Type B pancreatic cell (in vitro differentiated cells): Measurements from ENCODE around the gene ASIC4. TPM values are rescaled to one million over a fixed set of nuclear protein-coding genes. Genes with fewer than 3 reads are reported as not detected.

Experiments used
- DNase-seq: peaks from one replicate; pipeline ENCODE4 v3.0.0; 2021; ENCODE audit warnings: mixed read lengths; ENCODE audit not compliant: unreplicated experiment; ENCODE audit errors: extremely low spot score
- H3K27ac Mint-ChIP-seq: 2 replicates; pipeline ENCODE4 v1.8.0; 2021; ENCODE audit warnings: mild to moderate bottlenecking, mixed read lengths
- H3K27me3 Mint-ChIP-seq: 2 replicates; pipeline ENCODE4 v1.8.0; 2021; ENCODE audit warnings: mixed read lengths
- H3K36me3 Mint-ChIP-seq: 2 replicates; pipeline ENCODE4 v1.8.0; 2021; ENCODE audit warnings: mixed read lengths
- H3K4me1 Mint-ChIP-seq: one replicate; pipeline ENCODE4 v1.8.0; 2021; ENCODE audit warnings: mixed read lengths; ENCODE audit not compliant: unreplicated experiment
- H3K4me3 Mint-ChIP-seq: 2 replicates; pipeline ENCODE4 v1.8.0; 2021; ENCODE audit warnings: mild to moderate bottlenecking, mixed read lengths
- H3K9me3 Mint-ChIP-seq: 2 replicates; pipeline ENCODE4 v1.8.0; 2021; ENCODE audit warnings: mixed read lengths
- total RNA-seq: library from RNA; stranded (reverse); gene quantifications from 2 replicates; pipeline ENCODE4 v1.2.1, GENCODE V29; 2021; ENCODE audit warnings: low replicate concordance
- TF ChIP-seq, protein P1 (sequence below): fragments of 200-600 bp; sonication (generic); conservative IDR thresholded peaks from 2 replicates; pipeline ENCODE4 v1.5.0; 2021; ENCODE audit warnings: antibody characterized with exemption, mild to moderate bottlenecking

Gene ASIC4
- total RNA-seq, 1 donor from 2014 or later, result 0.99 TPM

DNA sequence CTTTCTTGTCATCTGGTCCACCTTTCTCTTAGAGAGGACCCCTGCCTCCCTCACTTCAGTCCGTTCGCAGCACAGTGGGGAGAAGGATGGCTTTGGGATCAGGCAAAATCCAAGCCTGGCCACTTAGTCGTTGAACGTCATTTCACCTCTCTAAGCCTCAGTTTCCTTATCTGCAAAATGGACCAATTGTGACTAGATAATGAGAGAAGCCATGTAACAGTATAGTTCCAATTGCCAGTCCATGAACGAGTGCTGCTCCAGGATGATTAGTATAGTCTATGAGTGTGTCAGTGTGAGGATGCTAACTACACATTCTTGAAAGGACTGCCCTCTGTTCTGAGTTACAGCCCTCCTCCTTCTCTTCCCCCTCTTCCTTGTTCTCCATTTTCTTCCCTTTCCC lies 58.9 kb downstream of the ASIC4 start:
- H3K4me3 Mint-ChIP-seq, result peak overlapping the region; percentile 62
- no peak for DNase-seq
- peaks cover 5% of the 10 kb centered on the region for H3K36me3 Mint-ChIP-seq
- H3K4me1 Mint-ChIP-seq, result peaks cover 35% of the 10 kb centered on the region
- H3K27ac Mint-ChIP-seq, result peak overlapping the region; percentile 78
- peaks cover 3% of the 10 kb centered on the region for H3K27me3 Mint-ChIP-seq
- no peaks in the 10 kb centered on the region for H3K9me3 Mint-ChIP-seq
- TF ChIP-seq, protein P1, sequence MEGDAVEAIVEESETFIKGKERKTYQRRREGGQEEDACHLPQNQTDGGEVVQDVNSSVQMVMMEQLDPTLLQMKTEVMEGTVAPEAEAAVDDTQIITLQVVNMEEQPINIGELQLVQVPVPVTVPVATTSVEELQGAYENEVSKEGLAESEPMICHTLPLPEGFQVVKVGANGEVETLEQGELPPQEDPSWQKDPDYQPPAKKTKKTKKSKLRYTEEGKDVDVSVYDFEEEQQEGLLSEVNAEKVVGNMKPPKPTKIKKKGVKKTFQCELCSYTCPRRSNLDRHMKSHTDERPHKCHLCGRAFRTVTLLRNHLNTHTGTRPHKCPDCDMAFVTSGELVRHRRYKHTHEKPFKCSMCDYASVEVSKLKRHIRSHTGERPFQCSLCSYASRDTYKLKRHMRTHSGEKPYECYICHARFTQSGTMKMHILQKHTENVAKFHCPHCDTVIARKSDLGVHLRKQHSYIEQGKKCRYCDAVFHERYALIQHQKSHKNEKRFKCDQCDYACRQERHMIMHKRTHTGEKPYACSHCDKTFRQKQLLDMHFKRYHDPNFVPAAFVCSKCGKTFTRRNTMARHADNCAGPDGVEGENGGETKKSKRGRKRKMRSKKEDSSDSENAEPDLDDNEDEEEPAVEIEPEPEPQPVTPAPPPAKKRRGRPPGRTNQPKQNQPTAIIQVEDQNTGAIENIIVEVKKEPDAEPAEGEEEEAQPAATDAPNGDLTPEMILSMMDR, result no peak

DNA sequence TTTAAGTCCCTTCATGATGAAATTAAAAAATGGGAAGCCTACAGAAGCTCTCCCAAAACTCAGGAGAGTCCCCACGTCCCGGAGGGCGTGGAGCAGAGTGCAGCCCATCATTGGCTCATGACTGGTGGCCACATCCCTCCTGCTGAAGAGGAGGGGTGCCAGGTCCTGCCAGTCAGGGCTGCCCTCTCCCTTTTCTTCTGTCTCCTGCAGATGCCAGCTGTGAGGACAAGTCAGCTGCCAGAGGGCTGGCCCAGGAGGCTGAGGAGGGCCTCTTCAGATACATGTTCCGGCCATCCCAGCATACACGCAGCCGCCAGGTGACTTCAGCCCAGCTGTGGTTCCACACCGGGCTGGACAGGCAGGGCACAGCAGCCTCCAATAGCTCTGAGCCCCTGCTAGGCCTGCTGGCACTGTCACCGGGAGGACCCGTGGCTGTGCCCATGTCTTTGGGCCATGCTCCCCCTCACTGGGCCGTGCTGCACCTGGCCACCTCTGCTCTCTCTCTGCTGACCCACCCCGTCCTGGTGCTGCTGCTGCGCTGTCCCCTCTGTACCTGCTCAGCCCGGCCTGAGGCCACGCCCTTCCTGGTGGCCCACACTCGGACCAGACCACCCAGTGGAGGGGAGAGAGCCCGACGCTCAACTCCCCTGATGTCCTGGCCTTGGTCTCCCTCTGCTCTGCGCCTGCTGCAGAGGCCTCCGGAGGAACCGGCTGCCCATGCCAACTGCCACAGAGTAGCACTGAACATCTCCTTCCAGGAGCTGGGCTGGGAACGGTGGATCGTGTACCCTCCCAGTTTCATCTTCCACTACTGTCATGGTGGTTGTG lies 60.4 kb downstream of the ASIC4 start:
- Mint-ChIP-seq H3K27ac (no peak overlapping the region), H3K27me3 (peaks cover 3% of the 10 kb centered on the region), H3K9me3 (no peaks in the 10 kb centered on the region), H3K4me1 (peaks cover 32% of the 10 kb centered on the region), H3K36me3 (peaks cover 2% of the 10 kb centered on the region), H3K4me3 (no peak overlapping the region)
- DNase-seq, result no peak
- TF ChIP-seq, protein P1, result no peak

DNA sequence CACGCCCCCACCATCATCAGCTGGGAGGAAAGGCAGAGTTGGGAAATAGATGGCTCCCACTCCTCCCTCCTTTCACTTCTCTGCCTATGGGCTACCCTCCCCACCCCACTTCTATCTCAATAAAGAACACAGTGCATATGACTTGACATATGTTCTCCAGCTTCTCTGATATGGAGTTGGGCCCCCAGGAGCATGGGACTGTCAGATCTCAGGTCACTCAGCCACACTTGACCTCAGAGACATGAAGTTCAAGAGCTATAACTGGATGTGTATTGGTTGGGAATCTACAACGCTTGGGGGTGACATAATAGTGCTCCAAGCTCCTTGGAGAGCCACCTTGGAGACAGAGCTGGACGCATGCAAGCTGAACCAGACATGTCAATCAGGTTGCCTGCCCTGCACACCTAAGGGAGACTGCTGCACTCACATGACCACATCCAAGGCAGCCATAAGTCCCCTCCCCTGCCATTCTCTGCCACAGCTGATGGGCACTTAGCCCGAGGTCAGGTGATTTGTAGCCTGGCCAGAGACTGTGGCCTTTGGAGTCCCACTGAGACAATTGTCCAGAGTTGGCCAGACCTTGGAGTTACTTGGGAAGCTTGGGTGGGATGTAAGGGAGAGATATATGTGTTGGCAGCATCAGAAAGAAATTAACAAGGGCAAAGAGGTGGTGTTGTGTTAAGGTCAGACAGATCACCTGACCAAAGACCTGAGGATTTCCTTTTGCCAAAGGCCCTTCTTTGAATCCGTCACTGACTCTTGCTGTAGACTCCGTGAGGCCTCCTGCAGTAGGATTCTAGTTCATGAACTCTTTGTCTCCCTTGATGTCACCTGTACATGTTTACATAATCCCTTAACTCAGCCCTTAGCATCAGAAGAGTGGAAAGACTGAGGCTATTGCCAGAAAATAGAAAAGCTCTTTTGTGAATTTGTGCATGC lies 61.6 kb downstream of the ASIC4 start:
- H3K4me1 Mint-ChIP-seq, result peaks cover 30% of the 10 kb centered on the region
- peaks cover 3% of the 10 kb centered on the region for H3K27me3 Mint-ChIP-seq

DNA sequence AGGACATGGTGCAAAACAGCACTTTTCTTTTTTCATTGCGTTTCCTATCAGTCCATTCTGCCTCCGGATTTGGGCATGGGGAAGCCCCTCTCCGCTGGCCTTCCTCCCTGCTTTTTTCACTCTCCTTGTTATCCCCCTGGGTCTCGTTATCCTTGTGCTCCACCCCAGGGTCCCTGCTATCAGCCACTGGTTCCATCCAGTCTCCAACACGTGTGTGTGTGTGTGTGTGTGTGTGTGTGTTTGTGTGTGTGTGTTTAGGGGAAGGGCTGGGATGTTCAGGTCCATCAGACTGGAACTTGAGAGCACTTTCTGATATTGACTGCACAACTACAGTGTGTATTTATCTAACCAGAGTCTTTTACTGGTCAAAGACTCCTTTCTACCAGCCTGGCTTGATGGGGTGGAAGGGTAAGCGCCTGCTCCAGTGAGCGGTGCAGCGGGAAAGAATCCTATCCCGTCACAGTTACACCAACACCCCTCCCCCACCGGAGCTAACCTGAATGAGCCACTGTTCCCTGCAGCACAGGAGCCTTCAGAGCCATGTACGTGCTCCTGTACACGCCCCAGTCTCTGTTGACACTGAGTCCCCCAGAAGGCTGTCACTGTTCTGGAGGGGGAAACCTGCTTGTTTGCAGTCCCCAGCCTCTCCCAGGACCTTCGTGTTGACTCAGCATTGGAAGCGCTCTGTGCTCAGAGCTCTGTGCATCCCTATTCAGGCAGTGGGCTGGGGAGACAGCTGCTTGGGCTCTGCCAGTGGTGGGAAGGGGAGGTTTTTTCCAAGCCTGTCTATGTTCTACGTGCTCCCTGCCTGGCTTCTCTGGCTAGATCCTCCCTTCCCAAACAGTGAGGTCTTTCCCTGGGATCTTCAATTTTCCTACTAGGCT lies 62.5 kb downstream of the ASIC4 start:
- H3K27me3 Mint-ChIP-seq, result peaks cover 3% of the 10 kb centered on the region
- TF ChIP-seq, protein P1, result no peak
- DNase-seq, result no peak
- H3K4me3 Mint-ChIP-seq, result peak overlapping the region; percentile 55
- no peaks in the 10 kb centered on the region for H3K36me3 Mint-ChIP-seq
- H3K27ac Mint-ChIP-seq, result peak overlapping the region; percentile 59
- H3K4me1 Mint-ChIP-seq, result peaks cover 27% of the 10 kb centered on the region
- H3K9me3 Mint-ChIP-seq, result no peaks in the 10 kb centered on the region

More for the DNA sequence above, 61.6 kb downstream of the ASIC4 start:
- no peak for DNase-seq
- Mint-ChIP-seq H3K27ac (peak overlapping the region; percentile 16), H3K9me3 (no peaks in the 10 kb centered on the region), H3K36me3 (no peaks in the 10 kb centered on the region), H3K4me3 (peak overlapping the region; percentile 3)
- TF ChIP-seq, protein P1, result no peak
